ENCODE results near the gene NLN.
"Not testable (repeated sequence)": the region's sequence is repeated elsewhere in the genome, so short reads cannot be mapped to it uniquely, and the experiment has no call there.

Gene NLN

DNA sequence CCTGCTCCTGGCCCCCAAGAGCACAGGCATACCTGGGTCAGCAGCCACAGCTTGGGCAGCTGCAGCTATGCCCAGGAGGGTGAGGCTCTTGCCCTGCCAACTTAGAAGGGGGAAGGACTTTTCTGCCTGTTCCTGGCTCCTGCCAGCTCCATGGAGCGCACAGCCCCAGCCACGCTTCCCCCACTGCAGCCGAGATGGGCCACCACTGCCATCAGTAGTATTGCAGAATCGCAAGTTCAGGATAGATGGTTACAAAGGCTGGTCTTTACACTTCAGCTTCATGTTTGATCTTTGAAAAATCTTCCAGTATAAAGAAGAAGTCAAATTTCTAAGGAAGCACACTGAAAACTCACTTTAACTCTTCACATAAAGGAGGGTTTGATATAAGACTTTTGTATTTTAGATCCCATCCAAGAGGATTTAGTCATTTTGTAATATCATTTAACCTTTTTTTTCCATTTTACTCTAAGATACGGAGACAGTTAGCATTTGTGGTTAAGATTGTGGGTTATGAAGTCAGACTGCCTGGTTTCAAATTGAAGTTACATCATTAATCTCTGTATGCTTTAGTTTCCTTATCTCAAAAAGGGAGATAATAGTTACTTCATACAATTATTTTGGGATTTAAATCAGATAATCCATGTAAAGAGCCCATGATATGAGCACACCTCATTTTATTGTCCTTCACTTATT is 81.8 kb downstream of the NLN start:
- H3K36me3 ChIP-seq (ENCODE audit: control insufficient read depth, insufficient read depth, low read length), result no peaks in the 10 kb centered on the region
- H3K9me3 ChIP-seq (ENCODE audit: control insufficient read depth, low read length), result no peaks in the 10 kb centered on the region
- no peak overlapping the region for H3K27ac ChIP-seq (ENCODE audit: insufficient read depth, low read length, poor library complexity, severe bottlenecking)
- DNase-seq, result no peak
- H3K4me1 ChIP-seq (ENCODE audit: control insufficient read depth, insufficient read depth, low read length, poor library complexity, severe bottlenecking), result peaks cover 7% of the 10 kb centered on the region
- H3K4me3 ChIP-seq (ENCODE audit: insufficient read depth, low read depth, low read length, poor library complexity, severe bottlenecking), result no peak overlapping the region
- H3K27me3 ChIP-seq (replicated peaks; ENCODE audit: control insufficient read depth, insufficient read depth, low read length, poor library complexity, severe bottlenecking), result no peaks in the 10 kb centered on the region

DNA sequence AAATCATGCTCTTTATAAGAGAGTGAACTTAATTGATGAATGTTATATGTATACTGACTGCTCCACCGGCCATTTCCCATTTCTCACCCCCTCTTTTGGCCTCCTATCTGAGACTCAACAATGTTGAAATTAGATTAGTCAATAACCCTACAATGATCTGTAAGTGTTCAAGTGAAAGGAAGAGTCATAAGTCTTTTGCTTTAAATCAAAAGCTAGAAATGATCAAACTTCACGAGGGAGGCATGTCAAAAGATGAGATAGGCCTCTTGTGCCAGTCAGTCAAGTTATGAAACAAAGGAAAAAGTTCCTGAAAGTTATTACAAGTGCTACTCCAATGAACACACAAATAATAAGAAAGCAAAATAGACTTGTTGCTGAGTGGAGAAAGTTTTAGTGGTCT is 83.1 kb downstream of the NLN start:
- Histone ChIP-seq H3K4me3 (ENCODE audit: insufficient read depth, low read depth, low read length, poor library complexity, severe bottlenecking) (no peak overlapping the region), H3K27me3 (replicated peaks; ENCODE audit: control insufficient read depth, insufficient read depth, low read length, poor library complexity, severe bottlenecking) (no peaks in the 10 kb centered on the region), H3K4me1 (ENCODE audit: control insufficient read depth, insufficient read depth, low read length, poor library complexity, severe bottlenecking) (peaks cover 7% of the 10 kb centered on the region), H3K27ac (ENCODE audit: insufficient read depth, low read length, poor library complexity, severe bottlenecking) (no peak overlapping the region), H3K36me3 (ENCODE audit: control insufficient read depth, insufficient read depth, low read length) (no peaks in the 10 kb centered on the region), H3K9me3 (ENCODE audit: control insufficient read depth, low read length) (no peaks in the 10 kb centered on the region)
- no peak for DNase-seq

DNA sequence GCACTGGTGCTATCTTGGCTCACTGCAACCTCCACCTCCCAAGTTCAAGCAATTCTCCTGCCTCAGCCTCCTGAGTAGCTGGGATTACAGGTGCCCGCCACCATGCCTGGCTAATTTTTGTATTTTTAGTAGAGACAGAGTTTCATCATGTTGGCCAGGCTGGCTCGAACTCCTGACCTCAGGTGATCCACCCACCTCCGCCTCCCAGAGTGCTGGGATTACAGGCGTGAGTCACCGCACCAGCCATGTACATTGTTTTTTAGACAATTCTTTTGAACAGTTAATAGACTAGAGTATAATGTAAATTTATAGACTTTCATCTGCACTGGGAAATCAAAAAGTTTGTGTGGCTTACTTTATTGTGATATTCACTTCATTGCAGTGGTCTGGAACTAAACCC is 85.5 kb downstream of the NLN start:
- H3K36me3 ChIP-seq (ENCODE audit: control insufficient read depth, insufficient read depth, low read length); H3K27me3 ChIP-seq (replicated peaks; ENCODE audit: control insufficient read depth, insufficient read depth, low read length, poor library complexity, severe bottlenecking); DNase-seq; H3K27ac ChIP-seq (ENCODE audit: insufficient read depth, low read length, poor library complexity, severe bottlenecking); H3K4me1 ChIP-seq (ENCODE audit: control insufficient read depth, insufficient read depth, low read length, poor library complexity, severe bottlenecking); H3K4me3 ChIP-seq (ENCODE audit: insufficient read depth, low read depth, low read length, poor library complexity, severe bottlenecking); H3K9me3 ChIP-seq (ENCODE audit: control insufficient read depth, low read length): not testable (repeated sequence)

DNA sequence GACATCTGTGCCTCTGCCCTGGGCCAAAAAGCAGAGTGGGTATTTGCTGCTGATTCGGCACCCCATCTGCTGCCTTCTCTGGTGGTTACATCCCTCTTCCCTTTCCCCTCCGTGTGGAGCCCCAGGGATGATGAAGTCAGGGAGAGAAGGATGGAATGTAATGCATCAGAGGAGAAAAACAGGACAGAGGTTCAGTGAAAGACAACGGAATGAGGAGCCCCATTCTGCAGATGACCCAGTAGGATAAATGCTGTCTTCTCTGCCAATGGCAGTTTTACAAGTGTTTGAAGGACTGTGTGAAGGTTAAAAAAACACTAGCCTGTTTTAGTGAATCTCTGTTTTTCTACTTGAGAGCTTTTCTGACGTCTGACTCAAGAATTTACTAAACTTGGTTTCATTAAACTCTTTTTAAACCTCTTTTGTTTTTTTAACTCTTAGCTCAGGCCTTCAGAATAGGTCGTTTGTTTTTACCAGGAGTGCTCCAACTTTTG is 86.3 kb downstream of the NLN start:
- Histone ChIP-seq H3K27me3 (replicated peaks; ENCODE audit: control insufficient read depth, insufficient read depth, low read length, poor library complexity, severe bottlenecking) (no peaks in the 10 kb centered on the region), H3K27ac (ENCODE audit: insufficient read depth, low read length, poor library complexity, severe bottlenecking) (no peak overlapping the region), H3K4me1 (ENCODE audit: control insufficient read depth, insufficient read depth, low read length, poor library complexity, severe bottlenecking) (peaks cover 7% of the 10 kb centered on the region), H3K4me3 (ENCODE audit: insufficient read depth, low read depth, low read length, poor library complexity, severe bottlenecking) (no peak overlapping the region), H3K36me3 (ENCODE audit: control insufficient read depth, insufficient read depth, low read length) (no peaks in the 10 kb centered on the region), H3K9me3 (ENCODE audit: control insufficient read depth, low read length) (no peaks in the 10 kb centered on the region)
- DNase-seq, result no peak

DNA sequence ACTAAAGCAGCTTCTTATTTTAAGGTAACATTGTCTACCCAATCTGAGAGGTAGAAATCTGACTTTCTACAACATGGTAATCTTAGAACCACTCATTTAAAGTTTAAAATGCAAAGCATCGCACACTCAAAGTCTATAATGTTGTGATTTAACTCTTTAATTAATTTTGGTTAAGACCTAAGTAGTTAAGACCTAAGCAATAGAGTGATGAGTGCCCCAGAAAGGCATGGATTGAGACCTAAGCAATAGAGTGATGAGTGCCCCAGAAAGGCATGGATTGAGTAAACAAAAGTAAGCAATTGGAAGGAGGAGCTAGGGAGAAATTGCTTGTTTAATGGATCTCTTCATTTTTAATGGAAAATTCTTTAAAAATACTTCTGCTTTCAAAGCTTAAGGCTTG is 86.8 kb downstream of the NLN start:
- DNase-seq, result no peak

DNA sequence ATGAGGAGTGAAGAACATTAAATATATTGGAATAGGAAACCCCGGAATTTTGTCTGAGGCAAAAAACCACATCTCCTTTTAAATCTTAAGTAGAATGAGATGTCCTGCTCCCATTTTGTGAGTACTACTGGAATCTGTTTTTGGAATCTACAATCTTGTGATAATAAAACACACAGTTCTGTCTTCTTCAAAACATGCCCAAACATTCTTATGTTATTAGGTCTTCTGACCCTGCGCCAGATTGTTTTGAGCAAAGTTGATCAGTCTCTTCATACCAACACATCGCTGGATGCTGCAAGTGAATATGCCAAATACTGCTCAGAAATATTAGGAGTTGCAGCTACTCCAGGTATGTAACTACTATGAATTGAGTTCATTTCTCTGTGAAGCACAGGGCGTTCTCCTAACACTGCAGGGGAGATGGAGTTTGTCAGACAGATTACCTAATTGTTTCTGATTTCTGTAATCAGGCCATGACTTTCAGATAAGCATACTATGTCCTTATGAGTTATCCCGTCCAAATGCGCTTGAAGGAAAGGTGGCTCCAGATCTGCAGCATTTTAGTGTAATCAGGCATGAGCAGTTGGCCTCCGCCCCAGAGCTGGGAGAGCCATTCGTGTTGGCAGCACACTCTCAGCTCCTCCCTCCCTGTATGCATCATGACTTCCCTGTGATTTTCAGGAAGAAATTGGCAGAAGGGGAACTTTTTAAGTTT is 88.0 kb downstream of the NLN start:
- Histone ChIP-seq H3K27ac (ENCODE audit: insufficient read depth, low read length, poor library complexity, severe bottlenecking) (no peak overlapping the region), H3K4me1 (ENCODE audit: control insufficient read depth, insufficient read depth, low read length, poor library complexity, severe bottlenecking) (no peaks in the 10 kb centered on the region), H3K4me3 (ENCODE audit: insufficient read depth, low read depth, low read length, poor library complexity, severe bottlenecking) (no peak overlapping the region), H3K36me3 (ENCODE audit: control insufficient read depth, insufficient read depth, low read length) (no peaks in the 10 kb centered on the region), H3K9me3 (ENCODE audit: control insufficient read depth, low read length) (no peaks in the 10 kb centered on the region), H3K27me3 (replicated peaks; ENCODE audit: control insufficient read depth, insufficient read depth, low read length, poor library complexity, severe bottlenecking) (no peaks in the 10 kb centered on the region)
- no peak for DNase-seq

More for the DNA sequence above, 86.8 kb downstream of the NLN start:
- no peak overlapping the region for H3K4me3 ChIP-seq (ENCODE audit: insufficient read depth, low read depth, low read length, poor library complexity, severe bottlenecking)
- H3K36me3 ChIP-seq (ENCODE audit: control insufficient read depth, insufficient read depth, low read length), result no peaks in the 10 kb centered on the region
- no peaks in the 10 kb centered on the region for H3K27me3 ChIP-seq (replicated peaks; ENCODE audit: control insufficient read depth, insufficient read depth, low read length, poor library complexity, severe bottlenecking)
- no peak overlapping the region for H3K27ac ChIP-seq (ENCODE audit: insufficient read depth, low read length, poor library complexity, severe bottlenecking)
- H3K9me3 ChIP-seq (ENCODE audit: control insufficient read depth, low read length), result no peaks in the 10 kb centered on the region
- H3K4me1 ChIP-seq (ENCODE audit: control insufficient read depth, insufficient read depth, low read length, poor library complexity, severe bottlenecking), result peaks cover 4% of the 10 kb centered on the region

DNA sequence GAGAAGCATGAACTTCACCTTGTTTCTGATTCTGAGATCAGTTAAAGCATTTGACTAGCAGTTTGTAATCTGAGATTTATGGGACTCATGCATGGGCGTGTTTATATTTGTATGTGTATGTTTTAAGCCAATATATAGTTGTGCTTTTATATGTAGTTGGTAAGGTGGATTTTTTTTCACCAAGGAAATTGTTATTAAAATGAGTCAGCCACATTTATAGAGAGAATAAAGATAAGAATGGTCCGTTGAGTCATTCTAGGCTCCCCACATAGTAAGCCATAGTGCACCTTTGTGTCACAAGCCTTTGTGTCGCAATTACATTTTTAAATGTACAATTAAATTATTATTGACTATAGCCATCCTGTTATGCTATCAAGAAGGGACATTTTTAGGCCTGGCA is 89.0 kb downstream of the NLN start:
- H3K4me1 ChIP-seq (ENCODE audit: control insufficient read depth, insufficient read depth, low read length, poor library complexity, severe bottlenecking), result no peaks in the 10 kb centered on the region
- H3K36me3 ChIP-seq (ENCODE audit: control insufficient read depth, insufficient read depth, low read length), result no peaks in the 10 kb centered on the region
- H3K27me3 ChIP-seq (replicated peaks; ENCODE audit: control insufficient read depth, insufficient read depth, low read length, poor library complexity, severe bottlenecking), result no peaks in the 10 kb centered on the region
- DNase-seq, result no peak
- no peak overlapping the region for H3K4me3 ChIP-seq (ENCODE audit: insufficient read depth, low read depth, low read length, poor library complexity, severe bottlenecking)
- H3K27ac ChIP-seq (ENCODE audit: insufficient read depth, low read length, poor library complexity, severe bottlenecking), result no peak overlapping the region
- H3K9me3 ChIP-seq (ENCODE audit: control insufficient read depth, low read length), result no peaks in the 10 kb centered on the region

DNA sequence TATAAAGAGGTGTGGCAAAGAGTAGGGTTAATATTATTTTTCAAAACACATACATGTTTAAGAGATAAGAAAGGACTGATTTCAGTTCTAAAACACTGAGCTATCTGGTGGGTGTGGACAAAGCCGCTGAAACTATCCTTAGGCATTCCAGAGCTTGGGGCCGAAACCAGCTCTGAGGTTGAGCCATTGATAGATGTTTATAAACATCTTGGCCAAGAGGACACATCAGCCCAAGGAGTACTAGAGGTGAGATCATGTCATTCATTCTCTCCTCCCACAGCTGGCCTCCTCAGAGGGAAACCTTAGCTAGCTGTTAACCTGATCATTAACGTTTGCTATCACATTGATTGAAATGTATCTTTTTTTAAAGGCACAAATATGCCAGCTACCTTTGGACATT is 89.9 kb downstream of the NLN start:
- H3K9me3 ChIP-seq (ENCODE audit: control insufficient read depth, low read length), result no peaks in the 10 kb centered on the region
- no peaks in the 10 kb centered on the region for H3K36me3 ChIP-seq (ENCODE audit: control insufficient read depth, insufficient read depth, low read length)
- no peak overlapping the region for H3K27ac ChIP-seq (ENCODE audit: insufficient read depth, low read length, poor library complexity, severe bottlenecking)
- no peaks in the 10 kb centered on the region for H3K27me3 ChIP-seq (replicated peaks; ENCODE audit: control insufficient read depth, insufficient read depth, low read length, poor library complexity, severe bottlenecking)
- no peaks in the 10 kb centered on the region for H3K4me1 ChIP-seq (ENCODE audit: control insufficient read depth, insufficient read depth, low read length, poor library complexity, severe bottlenecking)
- H3K4me3 ChIP-seq (ENCODE audit: insufficient read depth, low read depth, low read length, poor library complexity, severe bottlenecking), result no peak overlapping the region
- DNase-seq, result no peak

DNA sequence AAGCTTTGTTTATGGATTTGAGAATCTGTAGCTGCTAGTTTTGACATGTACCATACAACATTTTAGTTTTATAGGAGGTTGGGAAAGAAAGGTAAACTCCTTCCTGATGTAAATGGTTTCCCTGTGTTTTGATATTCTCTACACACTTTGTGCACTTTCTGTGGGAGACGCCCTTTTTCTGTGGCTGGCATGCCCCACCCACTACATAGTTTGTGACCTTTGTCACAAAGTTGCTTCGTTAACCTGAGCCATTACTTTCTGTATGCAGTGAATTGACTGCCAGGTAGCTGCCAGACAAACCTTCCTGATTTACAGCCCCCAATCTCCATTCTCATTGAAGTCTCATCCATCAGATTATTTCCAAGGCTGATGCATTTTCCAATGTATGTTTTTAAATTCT is 90.6 kb downstream of the NLN start:
- Histone ChIP-seq H3K36me3 (ENCODE audit: control insufficient read depth, insufficient read depth, low read length) (no peaks in the 10 kb centered on the region), H3K4me1 (ENCODE audit: control insufficient read depth, insufficient read depth, low read length, poor library complexity, severe bottlenecking) (no peaks in the 10 kb centered on the region), H3K27me3 (replicated peaks; ENCODE audit: control insufficient read depth, insufficient read depth, low read length, poor library complexity, severe bottlenecking) (no peaks in the 10 kb centered on the region), H3K27ac (ENCODE audit: insufficient read depth, low read length, poor library complexity, severe bottlenecking) (no peak overlapping the region), H3K9me3 (ENCODE audit: control insufficient read depth, low read length) (no peaks in the 10 kb centered on the region), H3K4me3 (ENCODE audit: insufficient read depth, low read depth, low read length, poor library complexity, severe bottlenecking) (no peak overlapping the region)
- DNase-seq, result no peak

DNA sequence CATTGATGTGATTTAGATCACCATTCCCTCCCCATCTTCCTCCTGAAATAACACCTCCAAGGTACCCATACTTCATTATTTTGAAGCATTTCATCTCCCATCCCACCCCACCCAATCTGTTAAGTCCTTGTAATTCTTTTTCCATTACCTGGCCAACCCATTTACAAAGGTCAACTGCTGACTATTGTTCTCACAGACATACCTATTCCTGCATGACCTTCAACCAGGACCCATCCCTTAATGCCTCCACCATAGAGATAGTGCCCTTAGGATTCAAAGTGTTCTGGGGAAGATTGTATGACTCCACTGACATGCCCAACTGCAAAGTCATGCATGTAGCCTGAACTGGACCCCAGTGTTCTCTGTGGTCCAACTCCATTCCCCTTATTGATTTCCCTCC is 91.2 kb downstream of the NLN start:
- H3K9me3 ChIP-seq (ENCODE audit: control insufficient read depth, low read length), result no peaks in the 10 kb centered on the region
- H3K27me3 ChIP-seq (replicated peaks; ENCODE audit: control insufficient read depth, insufficient read depth, low read length, poor library complexity, severe bottlenecking), result no peaks in the 10 kb centered on the region
- H3K4me3 ChIP-seq (ENCODE audit: insufficient read depth, low read depth, low read length, poor library complexity, severe bottlenecking), result no peak overlapping the region
- H3K36me3 ChIP-seq (ENCODE audit: control insufficient read depth, insufficient read depth, low read length), result no peaks in the 10 kb centered on the region
- no peaks in the 10 kb centered on the region for H3K4me1 ChIP-seq (ENCODE audit: control insufficient read depth, insufficient read depth, low read length, poor library complexity, severe bottlenecking)
- no peak overlapping the region for H3K27ac ChIP-seq (ENCODE audit: insufficient read depth, low read length, poor library complexity, severe bottlenecking)
- no peak for DNase-seq

Data from effector memory CD4-positive, alpha-beta T cell (primary cell).